ENCODE data around the gene CALCR. TPM values are rescaled to one million over a fixed set of nuclear protein-coding genes. Genes with fewer than 3 reads are reported as not detected.
A peak's percentile ranks its signal among the peaks of the same experiment; 100 is the strongest.
"Not testable (repeated sequence)": the region's sequence is repeated elsewhere in the genome, so short reads cannot be mapped to it uniquely, and the experiment has no call there.

The CALCR gene
- polyA plus RNA-seq (2013, experiment 1 of 4): 0.50 TPM
- 0.27 TPM for polyA plus RNA-seq (2013, experiment 2 of 4)
- polyA plus RNA-seq (2013, experiment 3 of 4): 0.48 TPM
- 0.49 TPM for polyA plus RNA-seq (2013, experiment 4 of 4)

GRCh38 chr7:93574646-93575554, at the start of gene CALCR:
Gene CALCR, minus strand, starts transcription at chr7:93574724. Its CDS starts 87,743 bp downstream, at chr7:93486981.
- H3K4me1 ChIP-seq (ENCODE audit: control insufficient read depth, insufficient read depth, low read length): no peaks in the 10 kb centered on the region
- WGBS, 2 experiments: 0% methylated on average over 46 of the region's 46 CpGs
- peaks cover 63% of the 10 kb centered on the region for H3K27me3 ChIP-seq (ENCODE audit: control insufficient read depth, insufficient read depth, low read length, poor library complexity, severe bottlenecking)
- no peaks in the 10 kb centered on the region for H3K36me3 ChIP-seq (ENCODE audit: control insufficient read depth, insufficient read depth, low read length)
- H3K27ac ChIP-seq (ENCODE audit: insufficient read depth, low read depth, low read length, poor library complexity, severe bottlenecking): no peak within 1 kb of the TSS
- H3K4me3 ChIP-seq (ENCODE audit: insufficient read depth, low read depth, low read length): peak within 1 kb of the TSS; percentile 49
- H3K9me3 ChIP-seq (ENCODE audit: control insufficient read depth, low read length): no peaks in the 10 kb centered on the region

DNA sequence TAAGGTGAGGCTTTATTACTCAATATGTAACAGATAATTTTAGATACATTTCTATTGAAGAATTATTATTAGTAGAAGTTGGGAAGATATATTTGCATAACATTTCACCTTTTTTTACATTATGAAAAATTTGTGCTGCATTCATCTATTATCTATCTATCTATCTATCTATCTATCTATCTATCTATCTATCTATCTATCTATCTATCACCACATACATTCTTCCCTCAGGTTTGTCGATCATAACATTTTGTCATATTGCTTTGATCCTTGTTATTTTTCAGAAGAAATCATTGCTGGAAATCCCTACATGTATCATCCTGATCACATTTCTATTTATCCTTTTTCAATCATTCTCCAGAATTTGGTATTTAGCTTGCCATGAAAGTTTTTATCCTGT, 49.3 kb upstream of the CALCR start:
- H3K9me3 ChIP-seq (ENCODE audit: control insufficient read depth, low read length): no peaks in the 10 kb centered on the region
- 89 to 93% methylated on average over 1 of the region's 1 CpG for WGBS, 2 experiments
- no peak overlapping the region for H3K27ac ChIP-seq (ENCODE audit: insufficient read depth, low read depth, low read length, poor library complexity, severe bottlenecking)
- no peaks in the 10 kb centered on the region for H3K36me3 ChIP-seq (ENCODE audit: control insufficient read depth, insufficient read depth, low read length)
- no peak overlapping the region for H3K4me3 ChIP-seq (ENCODE audit: insufficient read depth, low read depth, low read length)
- H3K4me1 ChIP-seq (ENCODE audit: control insufficient read depth, insufficient read depth, low read length): no peaks in the 10 kb centered on the region
- H3K27me3 ChIP-seq (ENCODE audit: control insufficient read depth, insufficient read depth, low read length, poor library complexity, severe bottlenecking): no peaks in the 10 kb centered on the region

DNA sequence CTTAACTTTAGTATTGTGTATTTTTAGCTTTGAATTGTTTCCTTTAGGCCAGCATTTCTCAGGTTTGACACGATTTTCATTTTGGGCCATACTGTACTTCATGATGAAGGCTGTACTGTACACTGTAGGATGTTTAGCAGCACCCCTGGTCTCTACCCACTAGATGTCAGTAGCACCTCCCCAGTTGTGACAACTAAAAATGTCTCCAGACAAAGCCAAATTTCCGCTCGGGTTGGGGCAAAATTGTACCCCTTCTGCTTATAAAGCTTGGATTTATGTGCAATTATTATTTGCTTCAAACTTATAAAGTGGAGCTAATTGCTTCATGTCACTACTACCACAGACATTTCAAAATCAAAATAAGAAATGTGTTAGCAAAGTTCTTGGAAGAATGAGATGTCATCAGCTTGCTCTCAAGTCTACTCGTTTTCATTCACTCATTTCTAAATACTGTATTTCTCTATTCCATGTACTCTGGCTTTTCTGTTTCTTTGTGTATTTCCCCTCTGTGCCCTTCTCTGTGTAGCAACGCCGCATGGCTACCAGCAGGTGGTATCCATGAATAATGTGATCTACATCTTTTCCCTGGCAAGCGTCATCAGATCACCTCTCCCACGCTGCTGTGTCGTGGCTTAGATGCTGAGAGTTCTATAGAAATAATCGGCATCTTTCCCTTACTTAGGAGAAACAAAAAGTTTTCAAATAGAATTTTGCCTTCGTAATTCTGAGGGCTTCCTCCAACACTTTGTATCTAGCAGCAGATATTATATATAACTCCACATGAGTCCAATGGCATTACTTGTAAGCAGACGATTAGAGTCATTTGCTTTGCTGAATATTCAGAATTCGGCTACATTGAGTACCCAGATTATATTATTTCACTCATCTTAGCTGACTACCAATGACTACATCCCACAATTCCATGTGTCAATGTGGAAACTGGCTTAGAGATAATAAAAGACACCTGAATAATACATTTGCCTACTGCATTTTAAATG, 47.8 kb upstream of the CALCR start:
- no peaks in the 10 kb centered on the region for H3K9me3 ChIP-seq (ENCODE audit: control insufficient read depth, low read length)
- 56 to 58% methylated on average over 13 of the region's 13 CpGs for WGBS, 2 experiments
- H3K4me3 ChIP-seq (ENCODE audit: insufficient read depth, low read depth, low read length): no peak overlapping the region
- no peaks in the 10 kb centered on the region for H3K27me3 ChIP-seq (ENCODE audit: control insufficient read depth, insufficient read depth, low read length, poor library complexity, severe bottlenecking)
- no peak overlapping the region for H3K27ac ChIP-seq (ENCODE audit: insufficient read depth, low read depth, low read length, poor library complexity, severe bottlenecking)
- H3K4me1 ChIP-seq (ENCODE audit: control insufficient read depth, insufficient read depth, low read length): no peaks in the 10 kb centered on the region
- no peaks in the 10 kb centered on the region for H3K36me3 ChIP-seq (ENCODE audit: control insufficient read depth, insufficient read depth, low read length)

DNA sequence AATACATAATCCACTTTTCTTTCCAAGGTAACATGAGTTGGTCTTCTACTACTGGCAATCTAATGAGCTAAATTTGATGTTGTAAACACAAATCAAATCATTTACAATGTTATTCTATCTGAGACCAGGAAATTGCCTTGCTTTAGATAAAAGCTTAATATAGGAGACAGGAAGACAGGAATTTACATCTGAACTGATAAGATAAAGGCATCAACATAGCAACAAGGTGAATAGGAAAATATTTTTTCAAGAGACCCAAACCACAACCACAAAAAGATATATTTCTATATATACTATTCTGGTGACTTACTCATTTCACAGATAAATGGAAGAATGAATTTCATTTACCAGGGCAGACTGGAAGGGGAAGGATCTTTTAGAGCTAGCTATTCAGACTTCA, 46.3 kb upstream of the CALCR start:
- H3K27ac ChIP-seq (ENCODE audit: insufficient read depth, low read depth, low read length, poor library complexity, severe bottlenecking): no peak overlapping the region
- no peaks in the 10 kb centered on the region for H3K36me3 ChIP-seq (ENCODE audit: control insufficient read depth, insufficient read depth, low read length)
- H3K27me3 ChIP-seq (ENCODE audit: control insufficient read depth, insufficient read depth, low read length, poor library complexity, severe bottlenecking): no peaks in the 10 kb centered on the region
- no peaks in the 10 kb centered on the region for H3K4me1 ChIP-seq (ENCODE audit: control insufficient read depth, insufficient read depth, low read length)
- no peak overlapping the region for H3K4me3 ChIP-seq (ENCODE audit: insufficient read depth, low read depth, low read length)
- H3K9me3 ChIP-seq (ENCODE audit: control insufficient read depth, low read length): no peaks in the 10 kb centered on the region

GRCh38 chr7:93620057-93620456, 45.5 kb upstream of the CALCR start:
- Histone ChIP-seq H3K27me3 (ENCODE audit: control insufficient read depth, insufficient read depth, low read length, poor library complexity, severe bottlenecking) (no peaks in the 10 kb centered on the region), H3K4me1 (ENCODE audit: control insufficient read depth, insufficient read depth, low read length) (no peaks in the 10 kb centered on the region), H3K27ac (ENCODE audit: insufficient read depth, low read depth, low read length, poor library complexity, severe bottlenecking) (no peak overlapping the region), H3K9me3 (ENCODE audit: control insufficient read depth, low read length) (no peaks in the 10 kb centered on the region), H3K4me3 (ENCODE audit: insufficient read depth, low read depth, low read length) (no peak overlapping the region), H3K36me3 (ENCODE audit: control insufficient read depth, insufficient read depth, low read length) (no peaks in the 10 kb centered on the region)

- H3K27me3 ChIP-seq (ENCODE audit: control insufficient read depth, insufficient read depth, low read length, poor library complexity, severe bottlenecking): no peaks in the 10 kb centered on the region
- no peaks in the 10 kb centered on the region for H3K4me1 ChIP-seq (ENCODE audit: control insufficient read depth, insufficient read depth, low read length)
- H3K27ac ChIP-seq (ENCODE audit: insufficient read depth, low read depth, low read length, poor library complexity, severe bottlenecking): no peak overlapping the region
- H3K4me3 ChIP-seq (ENCODE audit: insufficient read depth, low read depth, low read length): no peak overlapping the region
- no peaks in the 10 kb centered on the region for H3K36me3 ChIP-seq (ENCODE audit: control insufficient read depth, insufficient read depth, low read length)
- 68 to 71% methylated on average over 1 of the region's 1 CpG for WGBS, 2 experiments
- no peaks in the 10 kb centered on the region for H3K9me3 ChIP-seq (ENCODE audit: control insufficient read depth, low read length)
Measured at GRCh38 chr7:93601363-93601762, 26.8 kb upstream of the CALCR start.

DNA sequence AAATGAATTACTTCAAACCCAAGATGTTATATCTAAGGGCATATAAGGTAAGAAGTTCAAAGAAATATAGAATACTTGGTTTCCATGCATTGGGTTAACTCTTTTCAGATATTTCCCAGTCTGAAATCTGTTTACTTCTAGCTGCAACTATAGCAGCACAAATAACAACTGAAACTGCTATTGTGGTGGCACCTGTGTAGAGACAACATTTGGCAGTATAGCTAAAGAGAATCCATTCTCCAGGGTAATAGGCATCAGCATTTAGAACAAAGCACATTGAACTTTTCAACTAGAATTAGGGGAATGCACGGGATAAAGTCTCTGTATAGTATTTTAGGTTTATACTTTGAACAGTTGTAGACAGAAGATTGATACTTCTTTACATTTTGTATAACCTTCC, 19.7 kb upstream of the CALCR start:
- no peak overlapping the region for H3K4me3 ChIP-seq (ENCODE audit: insufficient read depth, low read depth, low read length)
- H3K36me3 ChIP-seq (ENCODE audit: control insufficient read depth, insufficient read depth, low read length): no peaks in the 10 kb centered on the region
- H3K27ac ChIP-seq (ENCODE audit: insufficient read depth, low read depth, low read length, poor library complexity, severe bottlenecking): no peak overlapping the region
- WGBS, 2 experiments: 100% methylated on average over 1 of the region's 1 CpG; no CpG with 5 or more reads in 1 of the 2 experiments
- no peaks in the 10 kb centered on the region for H3K9me3 ChIP-seq (ENCODE audit: control insufficient read depth, low read length)
- H3K27me3 ChIP-seq (ENCODE audit: control insufficient read depth, insufficient read depth, low read length, poor library complexity, severe bottlenecking): no peaks in the 10 kb centered on the region
- H3K4me1 ChIP-seq (ENCODE audit: control insufficient read depth, insufficient read depth, low read length): no peaks in the 10 kb centered on the region

GRCh38 chr7:93592588-93593266, 18.2 kb upstream of the CALCR start:
- Histone ChIP-seq H3K4me1 (ENCODE audit: control insufficient read depth, insufficient read depth, low read length) (no peaks in the 10 kb centered on the region), H3K27me3 (ENCODE audit: control insufficient read depth, insufficient read depth, low read length, poor library complexity, severe bottlenecking) (no peaks in the 10 kb centered on the region), H3K36me3 (ENCODE audit: control insufficient read depth, insufficient read depth, low read length) (no peaks in the 10 kb centered on the region), H3K9me3 (ENCODE audit: control insufficient read depth, low read length) (no peaks in the 10 kb centered on the region), H3K4me3 (ENCODE audit: insufficient read depth, low read depth, low read length) (no peak overlapping the region), H3K27ac (ENCODE audit: insufficient read depth, low read depth, low read length, poor library complexity, severe bottlenecking) (no peak overlapping the region)
- WGBS, 2 experiments: no CpG with 5 or more reads among the region's 1 CpG

DNA sequence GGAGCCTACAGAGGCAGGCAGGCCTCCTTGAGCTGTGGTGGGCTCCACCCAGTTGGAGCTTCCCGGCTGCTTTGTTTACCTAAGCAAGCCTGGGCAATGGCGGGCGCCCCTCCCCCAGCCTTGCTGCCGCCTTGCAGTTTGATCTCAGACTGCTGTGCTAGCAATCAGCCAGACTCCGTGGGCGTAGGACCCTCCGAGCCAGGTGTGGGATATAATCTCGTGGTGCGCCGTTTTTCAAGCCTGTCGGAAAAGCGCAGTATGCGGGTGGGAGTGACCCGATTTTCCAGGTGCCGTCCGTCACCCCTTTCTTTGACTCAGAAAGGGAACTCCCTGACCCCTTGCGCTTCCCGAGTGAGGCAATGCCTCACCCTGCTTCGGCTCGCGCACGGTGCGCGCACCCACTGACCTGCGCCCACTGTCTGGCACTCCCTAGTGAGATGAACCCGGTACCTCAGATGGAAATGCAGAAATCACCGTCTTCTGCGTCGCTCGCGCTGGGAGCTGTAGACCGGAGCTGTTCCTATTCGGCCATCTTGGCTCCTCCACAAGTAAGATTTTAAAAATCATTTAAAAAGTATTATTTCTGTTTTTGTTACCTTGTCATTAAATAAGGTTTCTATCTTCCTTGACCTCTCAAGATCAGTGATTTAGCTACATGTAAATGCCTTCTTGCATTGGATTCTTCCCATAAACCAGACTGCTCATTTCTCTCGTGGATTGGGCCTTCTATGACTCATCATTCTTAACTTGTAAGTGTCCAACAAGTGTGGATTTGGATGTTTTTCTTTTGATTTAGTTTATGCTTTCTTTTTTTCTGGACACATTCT, 16.9 kb upstream of the CALCR start:
- H3K9me3 ChIP-seq (ENCODE audit: control insufficient read depth, low read length); H3K36me3 ChIP-seq (ENCODE audit: control insufficient read depth, insufficient read depth, low read length); H3K27me3 ChIP-seq (ENCODE audit: control insufficient read depth, insufficient read depth, low read length, poor library complexity, severe bottlenecking); H3K4me1 ChIP-seq (ENCODE audit: control insufficient read depth, insufficient read depth, low read length); H3K27ac ChIP-seq (ENCODE audit: insufficient read depth, low read depth, low read length, poor library complexity, severe bottlenecking); H3K4me3 ChIP-seq (ENCODE audit: insufficient read depth, low read depth, low read length): not testable (repeated sequence)
- 84 to 87% methylated on average over 20 to 30 of the region's 34 CpGs for WGBS, 2 experiments

Data from ectodermal cell (in vitro differentiated cells).